CD14-positive monocyte (primary cell): ENCODE measurements around the gene KLF15. TPM values are rescaled to one million over a fixed set of nuclear protein-coding genes. Genes with fewer than 3 reads are reported as not detected.
A peak's percentile ranks its signal among the peaks of the same experiment; 100 is the strongest.

Experiments
- DNase-seq, 3 donors: peaks; one replicate each; pipeline ENCODE4 v3.0.0-alpha.2; 2011 to 2022
- H2AFZ ChIP-seq: 2 replicates; pipeline ENCODE4 v1.6.0; 2012; ENCODE audit warnings: mild to moderate bottlenecking, low read depth, low read length, inconsistent platforms; ENCODE audit not compliant: insufficient read depth, poor library complexity, severe bottlenecking
- H3K27ac ChIP-seq, 2 donors: 1 replicate in 1 of 2; 2 replicates in 1 of 2; pipeline ENCODE4 v1.5.1; 2012 to 2013; ENCODE audit warnings: low read length in 2 of 2, control low read depth in 1 of 2, inconsistent platforms in 1 of 2, low read depth in 1 of 2, mild to moderate bottlenecking in 1 of 2
- H3K27me3 ChIP-seq, 2 donors: one replicate each; pipeline versions ENCODE4 v1.6.0 to v1.6.1; 2011 to 2013; ENCODE audit warnings: low read length in 2 of 2; ENCODE audit not compliant: control insufficient read depth in 2 of 2, insufficient read depth in 2 of 2
- H3K36me3 ChIP-seq, 2 donors: replicated peaks in 1 of 2; 1 replicate in 1 of 2; 2 replicates in 1 of 2; pipeline versions ENCODE4 v1.5.1 to v1.6.1; 2012 to 2013; ENCODE audit warnings: low read length in 2 of 2, control low read depth in 1 of 2, inconsistent platforms in 1 of 2, mild to moderate bottlenecking in 1 of 2; ENCODE audit not compliant: insufficient read depth in 2 of 2, control insufficient read depth in 1 of 2
- H3K4me1 ChIP-seq, 2 donors: 1 replicate in 1 of 2; 2 replicates in 1 of 2; pipeline versions ENCODE4 v1.5.1 to v1.6.1; 2012 to 2013; ENCODE audit warnings: low read length in 2 of 2, control low read depth in 1 of 2, inconsistent platforms in 1 of 2, mild to moderate bottlenecking in 1 of 2, moderate library complexity in 1 of 2; ENCODE audit not compliant: insufficient read depth in 2 of 2, control insufficient read depth in 1 of 2
- H3K4me2 ChIP-seq: replicated peaks from 2 replicates; pipeline ENCODE3; 2012; ENCODE audit warnings: low read length, moderate library complexity, mild to moderate bottlenecking; ENCODE audit not compliant: poor library complexity, severe bottlenecking; ENCODE audit errors: extremely low read depth
- H3K4me3 ChIP-seq, 3 experiments: fragments of 200-600 bp in 1 of 3; sonication (generic) in 1 of 3; replicated peaks in 1 of 3; 1 replicate in 2 of 3; 2 replicates in 1 of 3; pipeline ENCODE4 v1.5.1; 2011 to 2013; ENCODE audit warnings: low read length in 3 of 3, mild to moderate bottlenecking in 3 of 3, control low read depth in 2 of 3, low read depth in 2 of 3, inconsistent platforms in 1 of 3, moderate library complexity in 1 of 3
- H3K79me2 ChIP-seq: 2 replicates; pipeline ENCODE4 v1.6.0; 2012; ENCODE audit warnings: mild to moderate bottlenecking, control low read depth, inconsistent platforms, low read length, moderate library complexity; ENCODE audit not compliant: insufficient read depth
- H3K9ac ChIP-seq: 2 replicates; pipeline ENCODE4 v1.6.0; 2017; ENCODE audit warnings: low read length, mild to moderate bottlenecking; ENCODE audit not compliant: insufficient read depth, poor library complexity, severe bottlenecking
- H3K9me3 ChIP-seq, 2 donors: replicated peaks in 1 of 2; 1 replicate in 1 of 2; 2 replicates in 1 of 2; pipeline versions ENCODE4 v1.5.1 to v1.6.1; 2012 to 2013; ENCODE audit warnings: low read length in 2 of 2, control low read depth in 1 of 2; ENCODE audit not compliant: control insufficient read depth in 1 of 2, insufficient read depth in 1 of 2
- H4K20me1 ChIP-seq: 2 replicates; pipeline ENCODE4 v1.6.0; 2012; ENCODE audit warnings: mild to moderate bottlenecking, low read length, control low read depth, moderate library complexity; ENCODE audit not compliant: insufficient read depth
- H3K27ac Mint-ChIP-seq, 7 donors: one replicate each; pipeline ENCODE4 v1.8.0; 2020; ENCODE audit warnings: mild to moderate bottlenecking in 7 of 7, mixed read lengths in 7 of 7, moderate library complexity in 6 of 7, inconsistent platforms in 2 of 7
- H3K27me3 Mint-ChIP-seq, 3 donors: one replicate each; pipeline ENCODE4 v1.8.0; 2021 to 2022; ENCODE audit warnings: low read depth in 3 of 3, mild to moderate bottlenecking in 3 of 3, mixed read lengths in 3 of 3, moderate library complexity in 3 of 3, inconsistent platforms in 1 of 3
- H3K36me3 Mint-ChIP-seq, 2 donors: one replicate each; pipeline ENCODE4 v1.8.0; 2020; ENCODE audit warnings: mixed read lengths in 2 of 2, inconsistent platforms in 1 of 2, mild to moderate bottlenecking in 1 of 2
- H3K4me1 Mint-ChIP-seq: one replicate; pipeline ENCODE4 v1.8.0; 2020; ENCODE audit warnings: mild to moderate bottlenecking, mixed read lengths
- H3K4me3 Mint-ChIP-seq, 2 donors: one replicate each; pipeline ENCODE4 v1.8.0; 2020; ENCODE audit warnings: mild to moderate bottlenecking in 2 of 2, mixed read lengths in 2 of 2, moderate library complexity in 1 of 2
- H3K9me3 Mint-ChIP-seq, 7 donors: one replicate each; pipeline ENCODE4 v1.8.0; 2020 to 2022; ENCODE audit warnings: mixed read lengths in 7 of 7, mild to moderate bottlenecking in 6 of 7, moderate library complexity in 6 of 7, inconsistent platforms in 2 of 7
- WGBS: methylation state at CpG from one replicate; pipeline ENCODE4 v1.1.5; 2013; ENCODE audit warnings: missing lambda C conversion rate; ENCODE audit not compliant: insufficient coverage; 5-methylcytosine and 5-hydroxymethylcytosine counted together
- intact Hi-C, 2 donors: fragments of 100-400 bp; cut with micrococcal nuclease; formaldehyde crosslinking; loops; one replicate each; pipeline versions ENCODE4 v1.15.0 to v1.15.1; 2023
- polyA plus RNA-seq, 3 donors: library from polyadenylated mRNA; depleted of rRNA in 1 of 3; unstranded in 2 of 3; stranded (reverse) in 1 of 3; fragments of 300-500 nt in 2 of 3; fragments of >200 nt in 1 of 3; fragmentation: Illumina TruSeq in 2 of 3; gene quantifications; 1 replicate in 2 of 3; 2 replicates in 1 of 3; pipeline ENCODE4 v1.2.3, GENCODE V29; 2012 to 2021
- TF ChIP-seq, protein P1 (sequence below): fragments of 200-600 bp; IDR thresholded peaks from one replicate; pipeline ENCODE4 v1.8.0; 2022; ENCODE audit warnings: antibody characterized with exemption, mild to moderate bottlenecking

KLF15 gene
- polyA plus RNA-seq, 3 donors = not detected

DNA sequence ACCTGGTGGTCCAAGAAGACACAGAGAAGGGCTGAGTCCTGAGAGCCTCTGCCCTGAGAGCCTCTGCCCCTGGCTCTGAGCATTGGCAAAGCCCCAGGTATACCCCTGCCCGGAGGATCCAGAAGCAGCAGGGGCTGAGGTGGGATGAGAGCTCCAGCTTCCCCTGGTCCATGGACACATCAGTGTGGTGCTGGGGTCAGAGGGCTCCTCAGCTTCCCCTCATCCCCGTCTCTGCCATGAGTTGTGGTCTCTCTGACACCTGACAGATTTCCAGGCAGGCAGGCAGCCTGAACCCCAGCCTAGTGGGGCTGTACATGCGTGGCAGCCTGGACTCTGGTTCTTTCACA lies 3.5 kb upstream of the KLF15 start:
- WGBS = 100% methylated on average over 1 of the region's 3 CpGs
- H3K4me2 ChIP-seq = no peak overlapping the region
- H3K9me3 Mint-ChIP-seq = peaks cover 0 to 18% (median 7%) of the 10 kb centered on the region in 7 donors
- no peak overlapping the region for H2AFZ ChIP-seq
- no peak overlapping the region for H3K9ac ChIP-seq
- intact Hi-C loops = no loop called here
- H3K36me3 Mint-ChIP-seq = peaks cover 4% of the 10 kb centered on the region in 2 donors
- no peaks in the 10 kb centered on the region for H3K79me2 ChIP-seq
- peaks cover 43 to 65% (median 58%) of the 10 kb centered on the region in 3 donors for H3K27me3 Mint-ChIP-seq
- no peaks in the 10 kb centered on the region for H4K20me1 ChIP-seq
- no peak overlapping the region for H3K4me3 ChIP-seq
- peaks cover 0 to under 1% of the 10 kb centered on the region in 2 donors for H3K9me3 ChIP-seq
- DNase-seq = no peak
- peaks cover 25 to 61% of the 10 kb centered on the region in 2 donors for H3K27me3 ChIP-seq
- no peak overlapping the region for H3K27ac ChIP-seq
- no peaks in the 10 kb centered on the region for H3K36me3 ChIP-seq
- TF ChIP-seq, protein P1, sequence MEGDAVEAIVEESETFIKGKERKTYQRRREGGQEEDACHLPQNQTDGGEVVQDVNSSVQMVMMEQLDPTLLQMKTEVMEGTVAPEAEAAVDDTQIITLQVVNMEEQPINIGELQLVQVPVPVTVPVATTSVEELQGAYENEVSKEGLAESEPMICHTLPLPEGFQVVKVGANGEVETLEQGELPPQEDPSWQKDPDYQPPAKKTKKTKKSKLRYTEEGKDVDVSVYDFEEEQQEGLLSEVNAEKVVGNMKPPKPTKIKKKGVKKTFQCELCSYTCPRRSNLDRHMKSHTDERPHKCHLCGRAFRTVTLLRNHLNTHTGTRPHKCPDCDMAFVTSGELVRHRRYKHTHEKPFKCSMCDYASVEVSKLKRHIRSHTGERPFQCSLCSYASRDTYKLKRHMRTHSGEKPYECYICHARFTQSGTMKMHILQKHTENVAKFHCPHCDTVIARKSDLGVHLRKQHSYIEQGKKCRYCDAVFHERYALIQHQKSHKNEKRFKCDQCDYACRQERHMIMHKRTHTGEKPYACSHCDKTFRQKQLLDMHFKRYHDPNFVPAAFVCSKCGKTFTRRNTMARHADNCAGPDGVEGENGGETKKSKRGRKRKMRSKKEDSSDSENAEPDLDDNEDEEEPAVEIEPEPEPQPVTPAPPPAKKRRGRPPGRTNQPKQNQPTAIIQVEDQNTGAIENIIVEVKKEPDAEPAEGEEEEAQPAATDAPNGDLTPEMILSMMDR = no peak
- H3K4me3 Mint-ChIP-seq = no peak overlapping the region
- peaks cover 16% of the 10 kb centered on the region for H3K4me1 Mint-ChIP-seq
- peaks cover 18 to 24% of the 10 kb centered on the region in 2 donors for H3K4me1 ChIP-seq
- no peak overlapping the region for H3K27ac Mint-ChIP-seq

DNA sequence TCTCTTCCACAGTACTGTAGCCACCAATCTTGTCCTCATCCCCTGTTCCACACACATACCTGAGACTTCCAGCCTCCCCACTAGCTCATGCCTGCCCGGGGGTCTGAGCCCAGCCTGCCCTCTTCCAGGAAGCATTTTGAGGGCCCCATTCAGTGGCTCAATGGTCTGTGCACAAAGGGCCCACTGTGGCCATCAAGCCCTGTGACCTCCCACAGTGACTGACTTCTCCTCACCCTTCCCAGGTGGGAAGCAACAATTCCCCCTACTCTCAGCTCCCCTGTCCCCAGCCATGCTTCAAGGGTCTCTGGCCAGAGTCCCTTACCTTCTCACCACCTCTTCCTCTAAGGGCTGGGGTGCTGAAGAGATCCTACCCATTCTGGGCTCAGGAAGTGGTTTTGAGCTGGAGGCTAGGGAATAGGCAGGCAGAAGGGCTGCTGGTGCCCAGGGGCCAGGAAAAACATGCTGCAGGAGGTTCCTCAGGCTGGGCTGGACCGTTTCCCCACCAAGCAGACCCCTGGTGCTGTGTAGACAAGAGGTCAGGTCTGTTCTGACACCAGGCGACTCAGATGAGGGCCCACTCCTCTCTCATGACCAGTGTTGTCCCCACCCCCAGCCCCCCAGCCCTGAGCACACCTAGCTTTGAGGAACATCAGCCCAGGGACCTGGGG lies 3.0 kb upstream of the KLF15 start:
- TF ChIP-seq, protein P1 = no peak
- no peaks in the 10 kb centered on the region for H3K79me2 ChIP-seq
- H3K9me3 Mint-ChIP-seq = peaks cover 0 to 20% (median 7%) of the 10 kb centered on the region in 7 donors
- no peak overlapping the region for H3K4me2 ChIP-seq
- DNase-seq = no peak
- H3K4me3 ChIP-seq = no peak overlapping the region
- H3K4me3 Mint-ChIP-seq = peak overlapping the region in 1 of 2 donors; percentile 32
- H3K4me1 Mint-ChIP-seq = peaks cover 18% of the 10 kb centered on the region
- peaks cover 4 to 7% of the 10 kb centered on the region in 2 donors for H3K36me3 Mint-ChIP-seq
- peaks cover 30 to 66% of the 10 kb centered on the region in 2 donors for H3K27me3 ChIP-seq
- no peak overlapping the region for H3K9ac ChIP-seq
- intact Hi-C loops = no loop called here
- peaks cover 18 to 24% of the 10 kb centered on the region in 2 donors for H3K4me1 ChIP-seq
- peaks cover 0 to 5% of the 10 kb centered on the region in 2 donors for H3K9me3 ChIP-seq
- H3K27ac ChIP-seq = no peak overlapping the region
- H3K36me3 ChIP-seq = no peaks in the 10 kb centered on the region
- peaks cover 48 to 70% (median 63%) of the 10 kb centered on the region in 3 donors for H3K27me3 Mint-ChIP-seq
- WGBS = 67% methylated on average over 2 of the region's 3 CpGs
- H4K20me1 ChIP-seq = no peaks in the 10 kb centered on the region
- H2AFZ ChIP-seq = no peak overlapping the region
- no peak overlapping the region for H3K27ac Mint-ChIP-seq
